Neural progenitor cell (in vitro differentiated cells): ENCODE results near the gene TSPAN15. TPM values are rescaled to one million over a fixed set of nuclear protein-coding genes. Genes with fewer than 3 reads are reported as not detected.

Experiments used
- DNase-seq: peaks from one replicate; pipeline ENCODE4 v3.0.0-alpha.2; 2016; ENCODE audit warnings: low spot score
- H2AFZ ChIP-seq: fragments of 200-600 bp; sonication (generic); replicated peaks from 2 replicates; pipeline ENCODE4 v1.6.1; 2016; ENCODE audit warnings: antibody characterized with exemption
- H3F3A ChIP-seq: fragments of 200-600 bp; sonication (generic); 2 replicates; pipeline ENCODE4 v1.6.1; 2016; ENCODE audit warnings: antibody characterized with exemption, low read depth
- H3K27ac ChIP-seq: fragments of 200-600 bp; sonication (generic); 2 replicates; pipeline ENCODE4 v1.5.1; 2016; ENCODE audit warnings: mild to moderate bottlenecking
- H3K27me3 ChIP-seq: fragments of 200-600 bp; sonication (generic); 2 replicates; pipeline ENCODE4 v1.6.1; 2016; ENCODE audit warnings: mild to moderate bottlenecking, moderate library complexity
- H3K36me3 ChIP-seq: fragments of 200-600 bp; sonication (generic); 2 replicates; pipeline ENCODE4 v1.5.1; 2016
- H3K4me1 ChIP-seq: fragments of 200-600 bp; sonication (generic); 2 replicates; pipeline ENCODE4 v1.6.1; 2016; ENCODE audit warnings: mixed run types
- H3K4me2 ChIP-seq: fragments of 200-600 bp; sonication (generic); 2 replicates; pipeline ENCODE4 v1.6.1; 2016
- H3K4me3 ChIP-seq: fragments of 200-600 bp; sonication (generic); 2 replicates; pipeline ENCODE4 v1.5.1; 2016
- H3K79me2 ChIP-seq: fragments of 200-600 bp; sonication (generic); 2 replicates; pipeline ENCODE4 v1.6.1; 2016; ENCODE audit warnings: low read depth
- H3K9ac ChIP-seq: fragments of 200-600 bp; sonication (generic); 2 replicates; pipeline ENCODE4 v1.6.1; 2016
- H3K9me3 ChIP-seq: fragments of 200-600 bp; sonication (generic); 2 replicates; pipeline ENCODE4 v1.5.1; 2016; ENCODE audit warnings: low read depth
- H4K20me1 ChIP-seq: fragments of 200-600 bp; sonication (generic); 2 replicates; pipeline ENCODE4 v1.6.1; 2016; ENCODE audit warnings: low read depth
- H3K27ac Mint-ChIP-seq: 3 replicates; pipeline ENCODE4 v1.8.0; 2021; ENCODE audit warnings: mixed read lengths
- H3K27me3 Mint-ChIP-seq: 2 replicates; pipeline ENCODE4 v1.8.0; 2022; ENCODE audit warnings: low read depth, mild to moderate bottlenecking, inconsistent platforms, moderate library complexity, mixed read lengths; ENCODE audit not compliant: insufficient read depth
- H3K36me3 Mint-ChIP-seq: 3 replicates; pipeline ENCODE4 v1.8.0; 2021; ENCODE audit warnings: mixed read lengths
- H3K4me1 Mint-ChIP-seq: 3 replicates; pipeline ENCODE4 v1.8.0; 2021; ENCODE audit warnings: mixed read lengths
- H3K4me3 Mint-ChIP-seq: 3 replicates; pipeline ENCODE4 v1.8.0; 2021; ENCODE audit warnings: mild to moderate bottlenecking, moderate library complexity, mixed read lengths
- H3K9me3 Mint-ChIP-seq: 3 replicates; pipeline ENCODE4 v1.8.0; 2020; ENCODE audit warnings: mixed read lengths
- CTCF ChIP-seq: fragments of 200-600 bp; sonication (generic); IDR thresholded peaks from 2 replicates; pipeline ENCODE4 v1.5.1; 2017; ENCODE audit warnings: antibody characterized with exemption, mild to moderate bottlenecking
- EZH2 ChIP-seq: fragments of 200-600 bp; sonication (generic); IDR thresholded peaks from 2 replicates; pipeline ENCODE4 v1.6.1; 2017; ENCODE audit warnings: antibody characterized with exemption, mild to moderate bottlenecking, moderate library complexity
- EZH2phosphoT487 ChIP-seq: fragments of 200-600 bp; sonication (generic); IDR thresholded peaks from 2 replicates; pipeline ENCODE4 v1.6.1; 2017; ENCODE audit warnings: antibody characterized with exemption
- total RNA-seq: library from RNA; depleted of rRNA; stranded (reverse); fragments of >200 nt; gene quantifications from 2 replicates; pipeline ENCODE4 v1.2.3, GENCODE V29; 2015; ENCODE audit warnings: low replicate concordance

TSPAN15 gene
- total RNA-seq, 1 donor from 2014 or later: 6.8 TPM

- Histone ChIP-seq H3F3A (no peaks in the 10 kb centered on the region), H2AFZ (no peak overlapping the region), H3K4me2 (no peak overlapping the region), H3K9me3 (no peaks in the 10 kb centered on the region), H3K9ac (no peak overlapping the region), H4K20me1 (no peaks in the 10 kb centered on the region), H3K27me3 (no peaks in the 10 kb centered on the region), H3K79me2 (no peaks in the 10 kb centered on the region), H3K4me1 (peaks cover 18% of the 10 kb centered on the region), H3K4me3 (no peak overlapping the region), H3K27ac (no peak overlapping the region), H3K36me3 (no peaks in the 10 kb centered on the region)
- Mint-ChIP-seq H3K36me3 (no peaks in the 10 kb centered on the region), H3K27me3 (peaks cover 13% of the 10 kb centered on the region), H3K4me1 (peaks cover 34% of the 10 kb centered on the region), H3K9me3 (no peaks in the 10 kb centered on the region), H3K4me3 (no peak overlapping the region), H3K27ac (no peak overlapping the region)
- TF ChIP-seq EZH2phosphoT487: no peak
- no peak for TF ChIP-seq EZH2
- no peak for TF ChIP-seq CTCF
- no peak for DNase-seq
Observed at GRCh38 chr10:69464401-69464800, 13.1 kb downstream of the TSPAN15 start.

GRCh38 chr10:69464801-69465401, 13.6 kb downstream of the TSPAN15 start:
- DNase-seq: no peak
- H3K27me3 ChIP-seq: no peaks in the 10 kb centered on the region
- no peaks in the 10 kb centered on the region for H4K20me1 ChIP-seq
- Mint-ChIP-seq H3K9me3 (no peaks in the 10 kb centered on the region), H3K27me3 (peaks cover 13% of the 10 kb centered on the region), H3K36me3 (no peaks in the 10 kb centered on the region), H3K27ac (peak overlapping the region; percentile 88), H3K4me1 (peaks cover 36% of the 10 kb centered on the region), H3K4me3 (no peak overlapping the region)
- no peak overlapping the region for H3K4me2 ChIP-seq
- no peak overlapping the region for H3K9ac ChIP-seq
- H3K4me1 ChIP-seq: peaks cover 18% of the 10 kb centered on the region
- H3F3A ChIP-seq: no peaks in the 10 kb centered on the region
- H3K9me3 ChIP-seq: no peaks in the 10 kb centered on the region
- no peak overlapping the region for H3K4me3 ChIP-seq
- no peak overlapping the region for H3K27ac ChIP-seq
- H3K36me3 ChIP-seq: no peaks in the 10 kb centered on the region
- H3K79me2 ChIP-seq: no peaks in the 10 kb centered on the region
- no peak overlapping the region for H2AFZ ChIP-seq
- no peak for TF ChIP-seq EZH2

GRCh38 chr10:69465457-69466157, 14.3 kb downstream of the TSPAN15 start:
- Histone ChIP-seq H3K9ac (no peak overlapping the region), H3K4me2 (no peak overlapping the region), H3K27me3 (no peaks in the 10 kb centered on the region), H3K4me3 (no peak overlapping the region), H3K4me1 (peaks cover 18% of the 10 kb centered on the region), H3F3A (no peaks in the 10 kb centered on the region), H3K27ac (no peak overlapping the region), H2AFZ (no peak overlapping the region), H3K79me2 (no peaks in the 10 kb centered on the region), H3K9me3 (no peaks in the 10 kb centered on the region), H4K20me1 (no peaks in the 10 kb centered on the region), H3K36me3 (no peaks in the 10 kb centered on the region)
- peaks cover 14% of the 10 kb centered on the region for H3K27me3 Mint-ChIP-seq
- H3K9me3 Mint-ChIP-seq: no peaks in the 10 kb centered on the region
- peaks cover 38% of the 10 kb centered on the region for H3K4me1 Mint-ChIP-seq
- TF ChIP-seq CTCF (no peak), EZH2 (no peak), EZH2phosphoT487 (no peak)
- peak overlapping the region; percentile 88 for H3K27ac Mint-ChIP-seq
- DNase-seq: no peak
- H3K4me3 Mint-ChIP-seq: no peak overlapping the region
- H3K36me3 Mint-ChIP-seq: no peaks in the 10 kb centered on the region

GRCh38 chr10:69466158-69466490, 14.9 kb downstream of the TSPAN15 start:
- TF ChIP-seq EZH2phosphoT487: no peak
- no peak for TF ChIP-seq EZH2
- TF ChIP-seq CTCF: no peak
- no peaks in the 10 kb centered on the region for H3K27me3 ChIP-seq
- no peaks in the 10 kb centered on the region for H3K9me3 ChIP-seq
- peaks cover 38% of the 10 kb centered on the region for H3K4me1 Mint-ChIP-seq
- H3K9me3 Mint-ChIP-seq: no peaks in the 10 kb centered on the region
- no peak overlapping the region for H3K9ac ChIP-seq
- no peaks in the 10 kb centered on the region for H3K36me3 ChIP-seq
- no peak overlapping the region for H3K4me2 ChIP-seq
- H3K4me3 Mint-ChIP-seq: no peak overlapping the region
- H4K20me1 ChIP-seq: no peaks in the 10 kb centered on the region
- DNase-seq: no peak
- no peaks in the 10 kb centered on the region for H3K36me3 Mint-ChIP-seq
- no peak overlapping the region for H3K27ac ChIP-seq
- no peak overlapping the region for H3K27ac Mint-ChIP-seq
- no peak overlapping the region for H2AFZ ChIP-seq
- H3K79me2 ChIP-seq: no peaks in the 10 kb centered on the region
- no peak overlapping the region for H3K4me3 ChIP-seq
- H3K27me3 Mint-ChIP-seq: peaks cover 17% of the 10 kb centered on the region
- H3K4me1 ChIP-seq: peaks cover 18% of the 10 kb centered on the region
- no peaks in the 10 kb centered on the region for H3F3A ChIP-seq
